K562 (cell line): ENCODE results near the gene CAMK2G. TPM values are rescaled to one million over a fixed set of nuclear protein-coding genes. Genes with fewer than 3 reads are reported as not detected.

ENCODE experiments used
- ATAC-seq: fragments of 200-7000 bp; cut with Tn5 transposase; 3 replicates; pipeline ENCODE4 v1.9.1; 2020; ENCODE audit warnings: moderate library complexity
- BruUV-seq: library from RNA; stranded (reverse); fragments of 400-500 nt; replicated peaks from 2 replicates; lab custom pipeline; 2021; lab: Mats Ljungman, UMichigan
- CTCF ChIA-PET: fragments of 300-600 bp; formaldehyde crosslinking; extraction: SDS; loops from one replicate; lab custom pipeline; 2021; ENCODE audit warnings: low intra/inter-chr PET ratio; lab: Yijun Ruan, JAX
- POLR2A ChIA-PET: fragments of 300-600, 350-650 bp; sonication (Branson Sonifier 250); formaldehyde crosslinking; extraction: SDS; loops from one replicate; lab custom pipeline; 2021; ENCODE audit warnings: antibody characterized with exemption, inconsistent platforms; lab: Yijun Ruan, JAX
- DNase-seq, 4 experiments: peaks; one replicate each; pipeline versions ENCODE4 v3.0.0 to v3.0.0-alpha.2; 2011 to 2018; ENCODE audit warnings: low spot score in 3 of 4, mixed read lengths in 3 of 4; ENCODE audit errors: extremely low read depth in 1 of 4
- FAIRE-seq: peaks from 2 replicates; lab custom pipeline; 2011; peaks lifted over from hg19 to GRCh38; lab: Jason Lieb, UNC
- H2AFZ ChIP-seq: 2 replicates; pipeline ENCODE4 v1.6.0; 2011; ENCODE audit warnings: low read depth, low read length, control low read depth, inconsistent platforms
- H3K27ac ChIP-seq: fragments of 200-600 bp; 3 replicates; pipeline ENCODE4 v1.8.0; 2011; ENCODE audit warnings: low read depth, mild to moderate bottlenecking, control low read depth, inconsistent platforms, low read length, moderate library complexity, mixed read lengths; ENCODE audit errors: extremely low read depth
- H3K27me3 ChIP-seq, 2 experiments: fragments of 300-600 bp in 1 of 2; 2 replicates in 1 of 2; 3 replicates in 1 of 2; pipeline versions ENCODE4 v1.6.0 to v1.8.0; 2011; ENCODE audit warnings: inconsistent platforms in 2 of 2, low read length in 2 of 2, mild to moderate bottlenecking in 1 of 2, mixed read lengths in 1 of 2, moderate library complexity in 1 of 2; ENCODE audit not compliant: control insufficient read depth in 2 of 2, insufficient read depth in 2 of 2
- H3K36me3 ChIP-seq: fragments of 300-600 bp; 3 replicates; pipeline ENCODE4 v1.8.0; 2011; ENCODE audit warnings: mild to moderate bottlenecking, low read length, inconsistent platforms; ENCODE audit not compliant: control insufficient read depth, insufficient read depth
- H3K4me1 ChIP-seq, 2 experiments: fragments of 200-600 bp in 1 of 2; replicated peaks in 1 of 2; 2 replicates in 1 of 2; 3 replicates in 1 of 2; pipeline versions ENCODE4 v1.5.1 to v1.8.0; 2011; ENCODE audit warnings: inconsistent platforms in 2 of 2, low read length in 2 of 2, mild to moderate bottlenecking in 1 of 2, mixed read lengths in 1 of 2, moderate library complexity in 1 of 2; ENCODE audit not compliant: control insufficient read depth in 2 of 2, insufficient read depth in 2 of 2
- H3K4me2 ChIP-seq: 2 replicates; pipeline ENCODE4 v1.6.1; 2011; ENCODE audit warnings: low read length, control low read depth, inconsistent platforms, mixed read lengths; ENCODE audit not compliant: insufficient read depth
- H3K4me3 ChIP-seq: fragments of 200-600 bp; sonication (generic), shearing (Covaris generic); 2 replicates; pipeline ENCODE4 v1.5.1; 2016; ENCODE audit warnings: control low read depth, inconsistent platforms
- H3K79me2 ChIP-seq: fragments of 200-600 bp; 3 replicates; pipeline ENCODE4 v1.8.0; 2011; ENCODE audit warnings: low read length, inconsistent platforms; ENCODE audit not compliant: control insufficient read depth, insufficient read depth
- H3K9ac ChIP-seq, 2 experiments: 2 replicates each; pipeline versions ENCODE4 v1.6.0 to v1.6.1; 2011; ENCODE audit warnings: low read depth in 2 of 2, low read length in 2 of 2, control low read depth in 1 of 2, inconsistent platforms in 1 of 2, mild to moderate bottlenecking in 1 of 2, mixed read lengths in 1 of 2; ENCODE audit not compliant: insufficient read depth in 1 of 2
- H3K9me1 ChIP-seq: one replicate; pipeline ENCODE4 v1.6.0; 2011; ENCODE audit warnings: inconsistent platforms, mild to moderate bottlenecking, low read length, moderate library complexity; ENCODE audit not compliant: control insufficient read depth, insufficient read depth
- H3K9me3 ChIP-seq: replicated peaks from 2 replicates; pipeline ENCODE4 v1.5.1; 2011; ENCODE audit warnings: low read depth, low read length, inconsistent platforms; ENCODE audit not compliant: control insufficient read depth, insufficient read depth
- H4K20me1 ChIP-seq: replicated peaks from 2 replicates; pipeline ENCODE4 v1.6.1; 2011; ENCODE audit warnings: low read length, inconsistent platforms, mixed read lengths; ENCODE audit not compliant: control insufficient read depth, insufficient read depth
- CTBP1 ChIP-seq: fragments of 450-650 bp; IDR thresholded peaks from 2 replicates; pipeline ENCODE4 v1.6.1; 2016; ENCODE audit warnings: borderline replicate concordance
- HDAC8 ChIP-seq: fragments of 450-650 bp; IDR thresholded peaks from 2 replicates; pipeline ENCODE4 v1.6.1; 2016; ENCODE audit warnings: mild to moderate bottlenecking, missing genetic modification characterization, moderate library complexity, missing compliant biosample characterization
- KDM5B ChIP-seq: fragments of 200-600 bp; sonication (generic); IDR thresholded peaks from 2 replicates; pipeline ENCODE4 v1.6.1; 2012; ENCODE audit warnings: low read depth, mild to moderate bottlenecking, moderate library complexity, low read length, control low read depth, inconsistent platforms; ENCODE audit not compliant: insufficient replicate concordance
- KLF6 ChIP-seq: fragments of 250-450 bp; sonication (Bioruptor Pico); IDR thresholded peaks from 2 replicates; pipeline ENCODE4 v1.4.0; 2020; ENCODE audit warnings: mild to moderate bottlenecking, moderate library complexity, borderline replicate concordance
- MYBL2 ChIP-seq, 2 experiments: fragments of 450-650 bp in 1 of 2; sonication (generic) in 1 of 2; formaldehyde crosslinking in 1 of 2; IDR thresholded peaks; 2 replicates each; pipeline versions ENCODE4 v1.6.1 to v1.8.1; 2017 to 2022; ENCODE audit warnings: borderline replicate concordance in 1 of 2, inconsistent platforms in 1 of 2, low read depth in 1 of 2, mild to moderate bottlenecking in 1 of 2, missing genetic modification reagents in 1 of 2, moderate library complexity in 1 of 2
- NBN ChIP-seq: fragments of 450-650 bp; IDR thresholded peaks from 2 replicates; pipeline ENCODE4 v1.6.1; 2016; ENCODE audit warnings: low read depth, mild to moderate bottlenecking
- NCOA4 ChIP-seq: fragments of 450-650 bp; IDR thresholded peaks from 2 replicates; pipeline ENCODE4 v1.6.1; 2018; ENCODE audit warnings: mild to moderate bottlenecking; ENCODE audit not compliant: partially characterized antibody
- NR4A1 ChIP-seq, 2 experiments: fragments of 250-450 bp in 1 of 2; fragments of 450-650 bp in 1 of 2; sonication (Bioruptor Pico) in 1 of 2; IDR thresholded peaks; 2 replicates each; pipeline versions ENCODE4 v1.4.0 to v1.6.1; 2016 to 2020; ENCODE audit warnings: mild to moderate bottlenecking in 2 of 2, missing compliant biosample characterization in 1 of 2, missing genetic modification characterization in 1 of 2, moderate library complexity in 1 of 2
- RBM17 ChIP-seq: fragments of 200-400 bp; formaldehyde crosslinking; IDR thresholded peaks from 2 replicates; pipeline ENCODE4 v1.6.1; 2017; ENCODE audit warnings: low read depth, mild to moderate bottlenecking, low read length, borderline replicate concordance
- STAT5A ChIP-seq: IDR thresholded peaks from 2 replicates; pipeline ENCODE4 v1.6.1; 2012; ENCODE audit warnings: low read length, inconsistent platforms, borderline replicate concordance
- ZNF699 ChIP-seq: fragments of 250-450 bp; sonication (Bioruptor Pico); IDR thresholded peaks from 2 replicates; pipeline ENCODE4 v1.8.0; 2021; ENCODE audit warnings: mild to moderate bottlenecking, moderate library complexity; ENCODE audit not compliant: insufficient replicate concordance
- ZNF830 ChIP-seq: fragments of 250-450 bp; sonication (Bioruptor Pico); IDR thresholded peaks from 2 replicates; pipeline ENCODE4 v1.5.0; 2021; ENCODE audit warnings: mild to moderate bottlenecking
- WGBS: fragments of 100-300 bp; shearing (Covaris generic); methylation state at CpG from one replicate; pipeline ENCODE4 v1.1.6; 2016; ENCODE audit warnings: low coverage, mixed read lengths; ENCODE audit not compliant: insufficient coverage; ENCODE audit errors: missing lambda C conversion rate; 5-methylcytosine and 5-hydroxymethylcytosine counted together
- in situ Hi-C: fragments of 300-500 bp; cut with MboI; formaldehyde crosslinking; loops from 4 replicates; pipeline ENCODE4 v1.15.0; 2018; ENCODE audit warnings: inconsistent platforms, mixed read lengths
- intact Hi-C: fragments of 100-400 bp; cut with micrococcal nuclease; formaldehyde crosslinking; loops from 2 replicates; pipeline ENCODE4 v1.14.2; 2022
- polyA plus RNA-seq, 8 experiments: library from polyadenylated mRNA; depleted of rRNA in 4 of 8; stranded (reverse) in 5 of 8; unstranded in 3 of 8; fragments of >200 nt; fragmentation: Nextera tagmentation in 2 of 8; fragmentation: Illumina TruSeq in 1 of 8; extraction: Ambion mirVana in 2 of 8; extraction: Trizol in 1 of 8; gene quantifications; 2 replicates each; pipeline versions ENCODE4 v1.2.1 to v1.2.3, GENCODE V29; 2011 to 2014; ENCODE audit warnings: inconsistent platforms in 1 of 8, missing spikeins in 1 of 8
- total RNA-seq, 7 experiments: library from RNA; depleted of rRNA in 6 of 7; stranded (reverse); fragments of >200 nt in 6 of 7; fragmentation: Illumina TruSeq in 2 of 7; extraction: Trizol in 2 of 7; gene quantifications; 2 replicates each; pipeline versions ENCODE4 v1.2.1 to v1.2.3, GENCODE V29; 2011 to 2021; ENCODE audit warnings: low replicate concordance in 1 of 7
- TF ChIP-seq, protein P1 (sequence below), 2 experiments: fragments of 150-350 bp in 1 of 2; IDR thresholded peaks; 2 replicates each; pipeline ENCODE4 v1.6.1; 2012 to 2016; ENCODE audit warnings: low read depth in 2 of 2, low read length in 2 of 2, mild to moderate bottlenecking in 1 of 2, moderate library complexity in 1 of 2
- TF ChIP-seq, protein P2 (sequence below): fragments of 250-450 bp; sonication (Bioruptor Pico); IDR thresholded peaks from 2 replicates; pipeline ENCODE4 v1.8.0; 2022; ENCODE audit warnings: inconsistent platforms

CAMK2G gene
- total and polyA plus RNA-seq, 9 of the 15 experiments (the other 6 are each of a cell fraction or from before 2014, with no cell fraction given): 9.0 to 37.9 (median 32.6) TPM

DNA sequence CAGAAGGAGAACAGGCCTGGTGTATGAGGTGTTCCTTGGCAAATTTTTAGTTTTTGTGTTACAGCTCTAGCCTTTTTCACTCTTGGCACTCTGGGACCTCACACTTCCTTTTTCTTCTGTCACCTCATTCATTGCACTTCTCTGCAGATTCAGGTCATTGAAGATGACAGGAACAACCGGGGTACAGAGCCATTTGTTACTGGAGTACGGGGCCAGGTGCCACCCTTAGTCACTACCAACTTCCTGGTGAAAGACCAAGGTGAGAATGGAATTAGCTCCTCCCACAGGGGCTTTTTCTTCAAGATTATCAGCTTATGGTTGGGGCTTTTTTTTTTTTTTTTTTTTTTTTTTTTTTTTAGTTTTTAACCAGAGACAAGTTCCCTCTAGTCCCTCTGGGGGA lies 111.0 kb downstream of the CAMK2G start:
- no peaks in the 10 kb centered on the region for H3K9me3 ChIP-seq
- H3K27ac ChIP-seq: no peak overlapping the region
- H3K9me1 ChIP-seq: peaks cover 3% of the 10 kb centered on the region
- H3K4me1 ChIP-seq: peaks cover 0 to 6% of the 10 kb centered on the region in 2 experiments; a peak in 2 of 5 replicates
- intact Hi-C loops (no loop called here), in situ Hi-C loops (no loop called here)
- ChIA-PET CTCF (no interaction called here), POLR2A (interaction anchor here (0.6 to 9.9 kb wide), 6 partner anchors 7 to 1793 kb away, joined by 3 to 137 read pairs (median 4); partner anchors contain the start of gene SEC24C)
- H3K4me2 ChIP-seq: no peak overlapping the region
- no peak overlapping the region for H2AFZ ChIP-seq
- DNase-seq (no peak), ATAC-seq (no peak), FAIRE-seq (no peak)
- no peak overlapping the region for H3K4me3 ChIP-seq
- 91% methylated on average over 2 of the region's 2 CpGs for WGBS
- 0 out of 3 replicates have a peak, but pooled peaks cover 2% of the 10 kb centered on the region for H3K79me2 ChIP-seq
- no peaks in the 10 kb centered on the region for H4K20me1 ChIP-seq
- BruUV-seq: no TSS peak
- peaks cover 94% of the 10 kb centered on the region for H3K36me3 ChIP-seq
- H3K27me3 ChIP-seq: no peaks in the 10 kb centered on the region
- H3K9ac ChIP-seq: no peak overlapping the region
- TF ChIP-seq, protein P1, sequence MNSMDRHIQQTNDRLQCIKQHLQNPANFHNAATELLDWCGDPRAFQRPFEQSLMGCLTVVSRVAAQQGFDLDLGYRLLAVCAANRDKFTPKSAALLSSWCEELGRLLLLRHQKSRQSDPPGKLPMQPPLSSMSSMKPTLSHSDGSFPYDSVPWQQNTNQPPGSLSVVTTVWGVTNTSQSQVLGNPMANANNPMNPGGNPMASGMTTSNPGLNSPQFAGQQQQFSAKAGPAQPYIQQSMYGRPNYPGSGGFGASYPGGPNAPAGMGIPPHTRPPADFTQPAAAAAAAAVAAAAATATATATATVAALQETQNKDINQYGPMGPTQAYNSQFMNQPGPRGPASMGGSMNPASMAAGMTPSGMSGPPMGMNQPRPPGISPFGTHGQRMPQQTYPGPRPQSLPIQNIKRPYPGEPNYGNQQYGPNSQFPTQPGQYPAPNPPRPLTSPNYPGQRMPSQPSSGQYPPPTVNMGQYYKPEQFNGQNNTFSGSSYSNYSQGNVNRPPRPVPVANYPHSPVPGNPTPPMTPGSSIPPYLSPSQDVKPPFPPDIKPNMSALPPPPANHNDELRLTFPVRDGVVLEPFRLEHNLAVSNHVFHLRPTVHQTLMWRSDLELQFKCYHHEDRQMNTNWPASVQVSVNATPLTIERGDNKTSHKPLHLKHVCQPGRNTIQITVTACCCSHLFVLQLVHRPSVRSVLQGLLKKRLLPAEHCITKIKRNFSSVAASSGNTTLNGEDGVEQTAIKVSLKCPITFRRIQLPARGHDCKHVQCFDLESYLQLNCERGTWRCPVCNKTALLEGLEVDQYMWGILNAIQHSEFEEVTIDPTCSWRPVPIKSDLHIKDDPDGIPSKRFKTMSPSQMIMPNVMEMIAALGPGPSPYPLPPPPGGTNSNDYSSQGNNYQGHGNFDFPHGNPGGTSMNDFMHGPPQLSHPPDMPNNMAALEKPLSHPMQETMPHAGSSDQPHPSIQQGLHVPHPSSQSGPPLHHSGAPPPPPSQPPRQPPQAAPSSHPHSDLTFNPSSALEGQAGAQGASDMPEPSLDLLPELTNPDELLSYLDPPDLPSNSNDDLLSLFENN (IDR thresholded peaks at IDR 0.05; ENCODE audit: low read depth in 2 of 2, low read length in 2 of 2): no peak
- TF ChIP-seq STAT5A (no peak), CTBP1 (no peak), RBM17 (no peak), HDAC8 (tag) (no peak), ZNF830 (CRISPR knock-in tag) (no peak), NCOA4 (no peak), ZNF699 (no peak), MYBL2 (IDR thresholded peaks at IDR 0.05; ENCODE audit: low read depth) (no peak), MYBL2 (CRISPR knock-in tag; IDR thresholded peaks at IDR 0.05; ENCODE audit: borderline replicate concordance) (no peak), KDM5B (no peak), NBN (no peak), NR4A1 (CRISPR knock-in tag; IDR thresholded peaks at IDR 0.05) (no peak), NR4A1 (tag; IDR thresholded peaks at IDR 0.05) (no peak), KLF6 (CRISPR knock-in tag) (no peak)
- TF ChIP-seq, protein P2, sequence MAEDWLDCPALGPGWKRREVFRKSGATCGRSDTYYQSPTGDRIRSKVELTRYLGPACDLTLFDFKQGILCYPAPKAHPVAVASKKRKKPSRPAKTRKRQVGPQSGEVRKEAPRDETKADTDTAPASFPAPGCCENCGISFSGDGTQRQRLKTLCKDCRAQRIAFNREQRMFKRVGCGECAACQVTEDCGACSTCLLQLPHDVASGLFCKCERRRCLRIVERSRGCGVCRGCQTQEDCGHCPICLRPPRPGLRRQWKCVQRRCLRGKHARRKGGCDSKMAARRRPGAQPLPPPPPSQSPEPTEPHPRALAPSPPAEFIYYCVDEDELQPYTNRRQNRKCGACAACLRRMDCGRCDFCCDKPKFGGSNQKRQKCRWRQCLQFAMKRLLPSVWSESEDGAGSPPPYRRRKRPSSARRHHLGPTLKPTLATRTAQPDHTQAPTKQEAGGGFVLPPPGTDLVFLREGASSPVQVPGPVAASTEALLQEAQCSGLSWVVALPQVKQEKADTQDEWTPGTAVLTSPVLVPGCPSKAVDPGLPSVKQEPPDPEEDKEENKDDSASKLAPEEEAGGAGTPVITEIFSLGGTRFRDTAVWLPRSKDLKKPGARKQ (CRISPR knock-in tag): no peak
